ENCODE data around the gene RBM4B. TPM values are rescaled to one million over a fixed set of nuclear protein-coding genes. Genes with fewer than 3 reads are reported as not detected.

RBM4B gene
- total and polyA plus RNA-seq, 3 experiments from 2014 or later: 13.1 to 20.0 (median 19.5) TPM

DNA sequence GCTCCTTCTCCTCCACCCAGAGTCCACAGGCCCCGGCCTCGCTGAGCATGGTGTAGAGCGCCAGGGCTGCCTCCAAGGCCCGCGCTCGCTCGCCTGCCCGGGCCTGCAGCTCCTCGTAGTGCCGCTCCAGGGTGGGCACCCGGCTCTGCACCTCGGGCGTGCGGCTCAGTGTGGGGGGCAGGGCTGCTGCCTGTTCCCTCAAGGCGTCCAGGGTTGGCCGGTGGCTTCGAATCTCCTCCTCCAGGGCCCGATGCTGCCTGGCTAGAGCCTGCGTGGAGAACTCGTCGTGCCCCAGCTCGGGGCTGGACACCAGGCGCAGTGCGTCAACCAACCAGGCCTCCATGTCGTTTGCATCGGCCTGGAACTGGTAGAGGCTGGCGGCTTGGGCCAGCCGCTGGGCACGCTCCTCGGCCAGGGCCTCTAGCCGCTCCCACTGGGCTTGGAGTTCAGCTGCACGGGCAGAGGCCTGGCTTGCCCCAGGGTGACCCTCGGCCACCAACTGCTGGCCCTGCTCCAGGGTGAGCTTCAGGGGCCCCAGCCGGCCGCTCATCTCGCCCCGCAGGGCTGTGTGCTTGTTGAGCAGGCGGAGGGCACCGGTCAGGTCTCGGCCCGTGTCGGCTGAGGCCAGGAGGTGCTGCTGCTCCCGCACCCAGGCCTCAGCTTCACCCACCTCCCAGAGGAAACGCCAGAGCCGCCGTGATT, 27.1 kb upstream of the RBM4B start:
- no peak overlapping the region for H3K4me3 Mint-ChIP-seq
- peaks cover 0 to 12% (median 8%) of the 10 kb centered on the region in 3 donors for H3K4me1 Mint-ChIP-seq
- peaks cover 0 to 2% of the 10 kb centered on the region in 2 donors for H3K27me3 Mint-ChIP-seq
- Histone ChIP-seq H3K36me3 (ENCODE audit: insufficient read depth, low read length) (no peaks in the 10 kb centered on the region), H3K4me1 (ENCODE audit: insufficient read depth, low read length) (no peaks in the 10 kb centered on the region), H3K27ac (ENCODE audit: low read depth, low read length) (no peak overlapping the region), H3K4me3 (ENCODE audit: low read length) (no peak overlapping the region), H3K27me3 (ENCODE audit: insufficient read depth, low read length, poor library complexity, severe bottlenecking) (no peaks in the 10 kb centered on the region), H3K9me3 (ENCODE audit: low read length) (no peaks in the 10 kb centered on the region)
- no peaks in the 10 kb centered on the region for H3K36me3 Mint-ChIP-seq
- H3K9me3 Mint-ChIP-seq: no peaks in the 10 kb centered on the region
- ChIA-PET CTCF (no interaction called here), POLR2A (no interaction called here)
- DNase-seq: no peak
- no peak overlapping the region for H3K27ac Mint-ChIP-seq

DNA sequence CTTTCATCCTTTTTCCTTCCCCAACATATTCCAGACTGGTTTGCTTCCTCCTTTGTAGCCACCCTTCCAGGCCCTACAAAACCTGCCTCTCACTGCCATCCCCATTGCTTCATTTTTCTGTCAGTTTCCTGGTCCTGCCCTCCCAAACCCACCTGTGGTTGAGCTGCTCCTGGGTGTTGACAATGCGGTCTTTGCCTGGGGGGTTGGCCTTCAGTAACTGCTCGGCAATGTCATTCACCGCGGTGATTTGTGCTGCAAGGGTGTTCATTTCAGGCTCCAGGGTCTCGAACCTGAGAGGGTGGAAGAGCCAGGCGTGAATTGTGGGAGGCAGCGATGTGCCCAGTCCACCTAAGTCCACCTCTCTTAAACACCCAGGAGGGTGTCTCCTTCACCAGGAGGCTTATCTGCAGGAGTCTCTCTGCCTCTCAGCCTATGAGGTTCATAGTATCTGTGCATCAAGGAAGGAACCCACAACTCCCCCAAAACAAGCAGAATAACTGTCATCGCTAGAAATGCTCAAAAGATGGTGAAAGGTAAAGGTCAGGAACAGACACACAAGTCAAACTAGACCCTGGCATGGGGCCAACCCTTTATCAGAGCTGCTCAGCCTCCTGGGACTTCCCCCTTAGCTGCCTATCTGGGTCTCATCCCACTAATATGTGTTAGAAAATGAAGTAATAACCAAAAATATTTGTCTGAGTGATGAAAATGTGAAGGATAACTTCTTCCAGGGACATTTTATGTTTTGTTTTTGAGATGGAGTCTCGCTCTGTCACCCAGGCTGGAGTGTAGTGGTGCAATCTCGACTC, 23.9 kb upstream of the RBM4B start:
- ChIA-PET POLR2A (no interaction called here), CTCF (no interaction called here)
- Mint-ChIP-seq H3K27ac (peak overlapping the region in 1 of 8 donors; percentile 49), H3K27me3 (peaks cover 0 to 3% of the 10 kb centered on the region in 2 donors), H3K9me3 (no peaks in the 10 kb centered on the region), H3K4me3 (peak overlapping the region in 2 of 7 donors; percentile 0 to 27), H3K36me3 (no peaks in the 10 kb centered on the region), H3K4me1 (peaks cover 0 to 12% (median 8%) of the 10 kb centered on the region in 3 donors)
- Histone ChIP-seq H3K4me3 (ENCODE audit: low read length) (no peak overlapping the region), H3K4me1 (ENCODE audit: insufficient read depth, low read length) (no peaks in the 10 kb centered on the region), H3K27ac (ENCODE audit: low read depth, low read length) (peak overlapping the region; percentile 16), H3K36me3 (ENCODE audit: insufficient read depth, low read length) (no peaks in the 10 kb centered on the region), H3K27me3 (ENCODE audit: insufficient read depth, low read length, poor library complexity, severe bottlenecking) (no peaks in the 10 kb centered on the region), H3K9me3 (ENCODE audit: low read length) (no peaks in the 10 kb centered on the region)
- no peak for DNase-seq

DNA sequence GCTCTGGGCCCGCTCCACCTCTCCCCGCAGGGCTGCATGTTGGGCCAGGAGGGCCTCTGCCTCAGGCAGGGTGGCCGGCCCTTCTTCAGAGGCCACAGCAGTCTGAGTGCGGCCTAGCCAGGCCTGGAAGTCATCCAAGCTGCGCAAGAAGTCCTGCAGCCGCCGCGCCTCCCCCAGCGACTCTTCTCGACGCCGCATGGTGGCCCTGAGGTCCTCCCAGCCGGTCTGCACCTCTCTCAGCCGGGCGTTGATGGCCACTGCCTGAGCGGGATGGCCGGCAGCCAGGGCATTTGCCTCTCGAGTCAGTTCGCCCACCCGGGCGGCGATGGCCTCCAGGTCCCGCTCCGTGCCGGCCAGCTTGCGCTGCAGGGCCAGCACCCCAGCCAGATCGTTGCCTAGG, 23.1 kb upstream of the RBM4B start:
- Histone ChIP-seq H3K4me3 (ENCODE audit: low read length) (no peak overlapping the region), H3K4me1 (ENCODE audit: insufficient read depth, low read length) (no peaks in the 10 kb centered on the region), H3K9me3 (ENCODE audit: low read length) (no peaks in the 10 kb centered on the region), H3K36me3 (ENCODE audit: insufficient read depth, low read length) (no peaks in the 10 kb centered on the region), H3K27me3 (ENCODE audit: insufficient read depth, low read length, poor library complexity, severe bottlenecking) (no peaks in the 10 kb centered on the region), H3K27ac (ENCODE audit: low read depth, low read length) (peak overlapping the region; percentile 16)
- Mint-ChIP-seq H3K4me3 (no peak overlapping the region), H3K9me3 (no peaks in the 10 kb centered on the region), H3K4me1 (peaks cover 0 to 12% (median 8%) of the 10 kb centered on the region in 3 donors), H3K27me3 (peaks cover 0 to 3% of the 10 kb centered on the region in 2 donors), H3K36me3 (no peaks in the 10 kb centered on the region), H3K27ac (no peak overlapping the region)
- ChIA-PET POLR2A (no interaction called here), CTCF (no interaction called here)
- no peak for DNase-seq

DNA sequence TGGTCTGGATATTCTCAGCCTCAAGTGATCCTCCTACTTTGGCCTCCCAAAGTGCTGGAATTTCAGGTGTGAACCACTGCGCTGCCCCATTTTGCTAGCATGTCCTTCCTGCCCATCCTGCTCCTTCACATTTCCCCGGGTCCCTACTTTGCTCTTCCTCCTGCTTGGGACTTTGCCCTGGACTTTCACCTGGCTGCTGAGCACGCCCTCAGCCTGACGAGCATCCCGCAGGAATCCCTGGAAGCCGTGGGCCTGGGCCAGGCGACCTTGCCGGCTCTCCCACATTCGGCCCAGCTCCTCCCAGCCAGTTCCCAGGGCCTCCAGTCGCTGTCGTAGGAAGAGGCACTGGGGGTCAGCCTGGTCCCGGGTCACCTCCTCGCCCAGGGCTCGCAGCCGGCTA, 22.6 kb upstream of the RBM4B start:
- no peaks in the 10 kb centered on the region for H3K9me3 ChIP-seq (ENCODE audit: low read length)
- Mint-ChIP-seq H3K27me3 (peaks cover 0 to 3% of the 10 kb centered on the region in 2 donors), H3K9me3 (no peaks in the 10 kb centered on the region), H3K4me1 (peaks cover 0 to 12% (median 8%) of the 10 kb centered on the region in 3 donors), H3K27ac (peak overlapping the region in 1 of 8 donors; percentile 47), H3K36me3 (no peaks in the 10 kb centered on the region), H3K4me3 (no peak overlapping the region)
- no peak overlapping the region for H3K4me3 ChIP-seq (ENCODE audit: low read length)
- no peaks in the 10 kb centered on the region for H3K27me3 ChIP-seq (ENCODE audit: insufficient read depth, low read length, poor library complexity, severe bottlenecking)
- H3K36me3 ChIP-seq (ENCODE audit: insufficient read depth, low read length): no peaks in the 10 kb centered on the region
- ChIA-PET POLR2A (no interaction called here), CTCF (interaction anchor here (1.1 kb wide), 1 partner anchor 134 kb away, joined by 3 read pairs; no protein-coding TSS in a partner anchor)
- no peaks in the 10 kb centered on the region for H3K4me1 ChIP-seq (ENCODE audit: insufficient read depth, low read length)
- no peak overlapping the region for H3K27ac ChIP-seq (ENCODE audit: low read depth, low read length)
- no peak for DNase-seq

DNA sequence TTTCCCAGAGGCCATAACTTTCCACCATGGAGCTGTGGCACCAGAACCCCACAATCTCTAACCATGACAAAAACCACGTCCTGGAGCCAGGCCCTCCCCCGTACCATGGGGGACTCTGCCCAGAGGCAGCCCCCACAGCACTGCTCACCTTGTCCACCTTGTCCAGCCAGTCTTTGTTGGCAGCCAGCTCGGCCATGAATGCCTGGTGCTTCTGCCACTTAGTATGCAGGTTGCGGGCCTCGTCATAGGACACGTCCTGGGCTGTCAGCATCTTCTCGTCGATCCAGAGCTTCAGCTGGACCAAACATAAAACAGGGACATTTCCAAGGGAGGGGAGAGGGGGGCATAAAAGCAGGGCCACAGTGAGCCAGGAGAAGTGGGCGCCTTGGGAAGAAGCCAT, 20.8 kb upstream of the RBM4B start:
- CTCF ChIA-PET: interaction anchor here (1.1 kb wide), 1 partner anchor 20 kb away, joined by 3 read pairs; no protein-coding TSS in a partner anchor
- Histone ChIP-seq H3K4me1 (ENCODE audit: insufficient read depth, low read length) (no peaks in the 10 kb centered on the region), H3K27ac (ENCODE audit: low read depth, low read length) (no peak overlapping the region), H3K36me3 (ENCODE audit: insufficient read depth, low read length) (no peaks in the 10 kb centered on the region), H3K9me3 (ENCODE audit: low read length) (no peaks in the 10 kb centered on the region), H3K27me3 (ENCODE audit: insufficient read depth, low read length, poor library complexity, severe bottlenecking) (no peaks in the 10 kb centered on the region), H3K4me3 (ENCODE audit: low read length) (no peak overlapping the region)
- Mint-ChIP-seq H3K36me3 (no peaks in the 10 kb centered on the region), H3K27me3 (peaks cover 1 to 4% of the 10 kb centered on the region in 2 donors), H3K9me3 (no peaks in the 10 kb centered on the region), H3K27ac (no peak overlapping the region), H3K4me3 (no peak overlapping the region), H3K4me1 (peaks cover 2 to 9% (median 8%) of the 10 kb centered on the region in 3 donors)
- no peak for DNase-seq
- POLR2A ChIA-PET: no interaction called here

DNA sequence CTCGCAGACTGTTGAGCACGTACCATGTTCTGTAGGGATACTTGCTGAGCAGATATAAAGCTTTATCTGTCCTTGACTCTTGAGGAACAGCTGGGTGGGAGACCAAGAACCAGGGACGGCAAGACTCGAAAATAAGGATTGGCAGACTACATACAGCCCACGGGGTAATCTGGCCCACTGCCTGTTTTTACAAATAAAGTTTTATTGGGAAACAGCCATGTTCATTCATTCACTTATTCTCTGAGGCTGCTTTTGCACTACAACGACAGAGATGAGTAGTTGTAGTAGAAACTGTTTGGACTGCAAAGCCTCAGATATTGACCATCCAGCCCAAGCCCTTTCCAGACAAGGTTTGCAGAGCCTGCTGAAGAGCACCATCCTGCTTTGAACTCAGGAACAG, 20.3 kb upstream of the RBM4B start:
- no peaks in the 10 kb centered on the region for H3K36me3 ChIP-seq (ENCODE audit: insufficient read depth, low read length)
- no peaks in the 10 kb centered on the region for H3K27me3 ChIP-seq (ENCODE audit: insufficient read depth, low read length, poor library complexity, severe bottlenecking)
- H3K9me3 ChIP-seq (ENCODE audit: low read length): no peaks in the 10 kb centered on the region
- H3K27me3 Mint-ChIP-seq: peaks cover 1 to 4% of the 10 kb centered on the region in 2 donors
- H3K9me3 Mint-ChIP-seq: no peaks in the 10 kb centered on the region
- H3K4me3 Mint-ChIP-seq: no peak overlapping the region
- ChIA-PET POLR2A (no interaction called here), CTCF (interaction anchor here (1.1 kb wide), 1 partner anchor 20 kb away, joined by 3 read pairs; no protein-coding TSS in a partner anchor)
- no peaks in the 10 kb centered on the region for H3K4me1 ChIP-seq (ENCODE audit: insufficient read depth, low read length)
- no peak overlapping the region for H3K27ac Mint-ChIP-seq
- no peaks in the 10 kb centered on the region for H3K36me3 Mint-ChIP-seq
- no peak for DNase-seq
- H3K4me3 ChIP-seq (ENCODE audit: low read length): no peak overlapping the region
- peaks cover 2 to 9% (median 8%) of the 10 kb centered on the region in 3 donors for H3K4me1 Mint-ChIP-seq
- no peak overlapping the region for H3K27ac ChIP-seq (ENCODE audit: low read depth, low read length)

DNA sequence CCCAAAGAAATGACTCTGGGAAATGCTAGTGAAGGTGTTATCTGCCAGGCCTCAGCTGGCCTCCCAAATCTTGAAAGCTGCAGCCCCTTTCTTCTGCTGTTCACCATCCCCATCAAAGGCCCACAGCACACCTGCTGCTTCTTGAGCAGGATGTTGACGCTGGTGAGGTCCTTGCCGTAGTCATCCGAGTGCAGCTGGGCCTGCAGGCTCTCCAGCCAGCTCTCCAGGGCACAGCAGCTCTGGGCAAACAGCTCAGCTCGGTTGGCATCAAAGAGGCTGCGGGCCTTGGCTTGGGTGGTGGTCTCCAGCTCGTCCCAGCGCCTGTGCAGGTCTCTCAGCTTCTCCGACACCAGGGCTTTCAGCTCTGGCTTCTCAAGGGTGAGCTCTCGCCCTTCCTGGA, 18.5 kb upstream of the RBM4B start:
- H3K27me3 ChIP-seq (ENCODE audit: insufficient read depth, low read length, poor library complexity, severe bottlenecking): no peaks in the 10 kb centered on the region
- POLR2A ChIA-PET: no interaction called here
- no peak overlapping the region for H3K4me3 ChIP-seq (ENCODE audit: low read length)
- CTCF ChIA-PET: interaction anchor here (0.9 to 2.8 kb wide), 5 partner anchors 11 to 172 kb away, joined by 3 to 22 read pairs (median 4); no protein-coding TSS in a partner anchor
- Mint-ChIP-seq H3K27me3 (peaks cover 1 to 7% of the 10 kb centered on the region in 2 donors), H3K4me3 (no peak overlapping the region), H3K9me3 (no peaks in the 10 kb centered on the region), H3K4me1 (peaks cover 0 to 2% (median under 1%) of the 10 kb centered on the region in 3 donors), H3K27ac (peak overlapping the region in 1 of 8 donors; percentile 81), H3K36me3 (no peaks in the 10 kb centered on the region)
- H3K4me1 ChIP-seq (ENCODE audit: insufficient read depth, low read length): no peaks in the 10 kb centered on the region
- H3K9me3 ChIP-seq (ENCODE audit: low read length): no peaks in the 10 kb centered on the region
- no peaks in the 10 kb centered on the region for H3K36me3 ChIP-seq (ENCODE audit: insufficient read depth, low read length)
- no peak for DNase-seq
- no peak overlapping the region for H3K27ac ChIP-seq (ENCODE audit: low read depth, low read length)

DNA sequence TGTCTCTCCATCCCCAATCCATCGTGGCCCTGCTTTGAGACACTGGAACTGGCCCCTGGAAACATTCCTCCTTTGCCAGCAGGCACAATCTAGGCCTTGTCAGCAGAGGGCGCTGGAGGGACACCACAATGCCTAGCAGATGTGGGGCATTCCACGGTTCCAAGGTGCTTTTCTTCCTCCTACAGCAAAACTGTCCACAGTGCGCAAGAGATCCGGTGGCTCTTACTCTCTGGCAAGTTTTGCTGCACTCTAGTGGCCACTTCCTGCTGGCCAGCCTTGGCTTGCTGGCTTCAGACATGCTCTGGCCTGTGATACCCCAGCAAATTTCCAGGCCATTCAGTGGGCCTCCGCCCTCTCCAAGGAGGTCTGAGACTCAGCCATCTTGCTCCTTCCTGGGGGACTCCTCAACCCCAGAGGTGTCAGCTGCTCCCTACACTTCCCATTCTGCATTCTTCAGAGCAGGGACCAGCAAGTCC, 17.1 kb upstream of the RBM4B start:
- Histone ChIP-seq H3K27ac (ENCODE audit: low read depth, low read length) (no peak overlapping the region), H3K9me3 (ENCODE audit: low read length) (no peaks in the 10 kb centered on the region), H3K4me3 (ENCODE audit: low read length) (no peak overlapping the region), H3K36me3 (ENCODE audit: insufficient read depth, low read length) (no peaks in the 10 kb centered on the region), H3K4me1 (ENCODE audit: insufficient read depth, low read length) (no peaks in the 10 kb centered on the region), H3K27me3 (ENCODE audit: insufficient read depth, low read length, poor library complexity, severe bottlenecking) (no peaks in the 10 kb centered on the region)
- Mint-ChIP-seq H3K27me3 (peaks cover 1 to 7% of the 10 kb centered on the region in 2 donors), H3K4me3 (no peak overlapping the region), H3K36me3 (no peaks in the 10 kb centered on the region), H3K9me3 (no peaks in the 10 kb centered on the region), H3K27ac (no peak overlapping the region), H3K4me1 (peaks cover 0 to 2% (median 0%) of the 10 kb centered on the region in 3 donors)
- ChIA-PET POLR2A (no interaction called here), CTCF (interaction anchor here (1.1 to 2.8 kb wide), 5 partner anchors 12 to 186 kb away, joined by 3 to 22 read pairs (median 4); no protein-coding TSS in a partner anchor)
- DNase-seq: peak; percentile 69 to 86 (median 76)
